ENCODE measurements around the gene ITGA2.
"Not testable (repeated sequence)": the region's sequence is repeated elsewhere in the genome, so short reads cannot be mapped to it uniquely, and the experiment has no call there.

The ITGA2 gene

GRCh38 chr5:52989025-52989780 lies at the start of gene ITGA2:
TSS of gene ITGA2 (plus strand) at chr5:52989352. CDS start at chr5:52989469, 117 bp downstream.
- H3K4me3 ChIP-seq (ENCODE audit: low read depth, low read length) = peak within 1 kb of the TSS; percentile 74
- no peak for DNase-seq (ENCODE audit: low read depth)

DNA sequence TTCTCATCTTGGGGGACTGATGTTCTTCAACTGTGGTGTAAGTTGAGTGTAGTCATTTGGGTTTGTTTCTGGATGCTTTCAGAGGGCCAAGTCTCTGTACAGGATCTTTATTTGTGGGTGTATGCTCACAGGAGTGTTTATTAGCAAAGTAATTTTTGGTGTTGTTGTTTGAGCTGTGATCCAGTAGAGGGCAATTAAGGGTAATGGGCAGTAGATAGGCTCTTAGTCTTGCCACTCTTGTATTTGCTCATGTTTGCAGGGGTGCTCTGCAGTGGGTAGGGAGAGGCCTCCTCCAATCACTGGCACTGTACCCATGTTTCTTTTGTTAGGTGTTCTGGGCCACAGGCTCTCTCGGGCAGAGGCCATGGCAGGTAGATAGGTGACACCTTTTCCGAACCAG lies 45.9 kb upstream of the ITGA2 start:
- no peak overlapping the region for H3K4me3 ChIP-seq (ENCODE audit: low read depth, low read length)
- DNase-seq (ENCODE audit: low read depth) = no peak

- DNase-seq (ENCODE audit: low read depth) = no peak
These were observed 45.3 kb upstream of the ITGA2 start for GRCh38 chr5:52943808-52944207.

DNA sequence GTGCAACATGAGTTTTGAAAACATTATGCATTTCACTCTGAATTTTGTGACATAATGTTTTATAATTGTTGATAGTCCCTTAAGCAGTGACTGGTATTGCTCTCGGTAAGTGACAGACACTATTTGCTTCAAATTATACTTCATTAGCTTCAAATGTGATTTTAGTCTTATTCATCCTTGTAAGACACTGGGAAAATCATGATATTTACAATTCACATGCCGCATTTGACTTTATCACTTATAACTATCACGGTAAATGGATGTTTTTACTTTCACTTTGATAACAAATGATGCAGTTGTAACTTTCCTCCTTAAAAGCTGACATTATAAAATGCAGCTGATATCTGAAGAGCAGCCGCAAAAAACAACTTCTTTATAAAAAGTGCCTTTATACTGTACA lies 44.1 kb upstream of the ITGA2 start:
- H3K4me3 ChIP-seq (ENCODE audit: low read depth, low read length) = peak overlapping the region; percentile 20

More at GRCh38 chr5:52943808-52944207, 45.3 kb upstream of the ITGA2 start:
- H3K4me3 ChIP-seq (ENCODE audit: low read depth, low read length) = no peak overlapping the region

DNA sequence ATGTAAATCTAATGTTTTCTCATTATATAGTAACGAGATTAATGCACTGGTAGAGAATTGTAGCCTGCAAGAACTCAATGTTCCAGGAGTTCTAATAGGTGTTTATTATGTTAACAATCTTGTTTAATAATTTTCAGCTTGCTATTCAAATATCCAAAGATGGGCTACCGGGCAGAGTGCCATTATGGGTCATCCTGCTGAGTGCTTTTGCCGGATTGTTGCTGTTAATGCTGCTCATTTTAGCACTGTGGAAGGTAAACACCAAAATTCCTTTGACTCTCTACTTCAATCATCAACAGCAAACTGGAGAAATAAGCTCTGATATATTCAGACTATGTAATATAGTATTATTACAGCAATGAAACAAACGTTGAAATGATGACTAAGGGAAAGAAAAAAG lies 41.9 kb upstream of the ITGA2 start:
- no peak for DNase-seq (ENCODE audit: low read depth)
- no peak overlapping the region for H3K4me3 ChIP-seq (ENCODE audit: low read depth, low read length)

More for the DNA sequence above, 44.1 kb upstream of the ITGA2 start:
- no peak for DNase-seq (ENCODE audit: low read depth)

DNA sequence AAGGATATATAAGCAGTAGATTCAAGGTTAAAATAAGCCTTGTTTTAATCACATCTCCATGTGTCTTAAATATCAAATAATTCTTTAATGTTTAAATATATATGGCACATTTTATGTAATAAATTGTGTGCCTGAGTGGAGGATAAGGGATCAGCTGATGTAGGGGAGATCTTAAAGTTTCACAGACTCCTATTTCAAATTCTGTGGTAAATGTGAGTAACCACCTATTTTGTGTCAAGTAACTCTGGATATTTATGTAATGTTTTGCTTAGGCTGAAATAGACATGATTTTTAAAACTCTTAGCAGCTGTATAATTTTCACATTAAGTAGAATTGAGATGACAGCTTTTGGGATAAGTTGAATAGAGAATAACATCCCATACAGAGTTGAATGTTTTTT lies 41.3 kb upstream of the ITGA2 start:
- DNase-seq (ENCODE audit: low read depth) = no peak
- H3K4me3 ChIP-seq (ENCODE audit: low read depth, low read length) = no peak overlapping the region

GRCh38 chr5:52948418-52949076 lies 40.6 kb upstream of the ITGA2 start:
- H3K4me3 ChIP-seq (ENCODE audit: low read depth, low read length) = no peak overlapping the region
- DNase-seq (ENCODE audit: low read depth) = peak; percentile 70

- no peak for DNase-seq (ENCODE audit: low read depth)
- no peak overlapping the region for H3K4me3 ChIP-seq (ENCODE audit: low read depth, low read length)
These were observed 38.5 kb upstream of the ITGA2 start for GRCh38 chr5:52950686-52951085.

GRCh38 chr5:52952483-52952882 lies 36.7 kb upstream of the ITGA2 start:
- no peak for DNase-seq (ENCODE audit: low read depth)
- H3K4me3 ChIP-seq (ENCODE audit: low read depth, low read length) = no peak overlapping the region

DNA sequence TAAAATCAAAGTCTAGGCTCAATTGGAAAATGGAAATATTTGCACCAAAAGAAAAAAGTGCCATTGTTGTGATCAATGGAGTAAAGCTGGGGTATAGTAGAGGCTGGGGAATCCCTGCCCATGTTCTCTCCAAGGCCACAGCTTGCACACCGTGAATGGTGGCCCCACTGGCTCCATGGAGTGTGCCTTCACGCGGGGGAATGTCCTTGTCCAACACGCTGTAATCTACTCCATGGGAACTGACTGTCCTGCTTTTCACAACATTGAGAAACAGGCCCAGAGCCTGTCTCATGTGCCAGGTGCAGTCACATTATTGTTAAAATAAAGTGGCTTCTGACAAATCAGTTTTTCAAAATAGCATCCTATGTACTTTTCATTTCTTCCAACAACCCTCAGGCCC lies 33.1 kb upstream of the ITGA2 start:
- no peak for DNase-seq (ENCODE audit: low read depth)
- H3K4me3 ChIP-seq (ENCODE audit: low read depth, low read length) = no peak overlapping the region

- DNase-seq (ENCODE audit: low read depth) = no peak
- H3K4me3 ChIP-seq (ENCODE audit: low read depth, low read length) = no peak overlapping the region
These were observed 32.0 kb upstream of the ITGA2 start for GRCh38 chr5:52956915-52957747.

GRCh38 chr5:52961274-52961681 lies 27.9 kb upstream of the ITGA2 start:
- no peak overlapping the region for H3K4me3 ChIP-seq (ENCODE audit: low read depth, low read length)
- no peak for DNase-seq (ENCODE audit: low read depth)

GRCh38 chr5:52963636-52964035 lies 25.5 kb upstream of the ITGA2 start:
- no peak overlapping the region for H3K4me3 ChIP-seq (ENCODE audit: low read depth, low read length)
- no peak for DNase-seq (ENCODE audit: low read depth)

DNA sequence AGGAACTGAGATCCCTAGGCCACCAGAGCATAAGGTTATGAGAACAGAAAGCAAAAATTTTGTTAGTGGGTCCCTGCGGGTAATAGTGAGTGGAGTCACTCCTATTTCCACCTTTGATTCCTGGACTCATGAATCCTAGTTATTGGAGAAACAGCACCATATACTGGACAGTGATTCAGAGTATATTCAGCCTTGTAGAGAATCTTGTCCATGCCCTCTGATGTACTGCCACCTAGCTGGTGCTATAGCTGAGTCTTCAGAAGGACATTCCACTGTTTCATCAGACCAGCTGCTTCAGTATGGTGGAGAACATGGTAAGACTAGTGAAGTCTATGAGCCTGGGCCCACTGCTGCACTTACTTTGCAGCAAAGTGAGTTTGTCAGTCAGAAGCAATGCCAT lies 25.0 kb upstream of the ITGA2 start:
- DNase-seq (ENCODE audit: low read depth) = no peak
- H3K4me3 ChIP-seq (ENCODE audit: low read depth, low read length) = no peak overlapping the region

DNA sequence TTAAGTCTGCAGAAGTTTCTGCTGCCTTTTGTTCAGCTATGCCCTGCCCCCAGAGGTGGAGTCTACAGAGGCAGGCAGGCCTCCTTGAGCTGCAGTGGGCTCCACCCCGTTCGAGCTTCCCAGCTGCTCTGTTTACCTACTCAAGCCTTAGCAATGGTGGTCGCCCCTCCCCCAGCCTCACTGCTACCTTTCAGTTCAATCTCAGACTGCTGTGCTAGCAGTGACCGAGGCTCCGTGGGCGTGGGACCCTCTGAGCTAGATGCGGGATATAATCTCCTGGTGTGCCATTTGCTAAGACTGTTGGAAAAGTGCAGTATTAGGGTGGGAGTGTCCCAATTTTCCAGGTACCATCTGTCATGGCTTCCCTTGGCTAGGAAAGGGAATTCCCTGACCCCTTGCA lies 13.0 kb upstream of the ITGA2 start:
- H3K4me3 ChIP-seq (ENCODE audit: low read depth, low read length); DNase-seq (ENCODE audit: low read depth): not testable (repeated sequence)

GRCh38 chr5:52977264-52977897 lies 11.8 kb upstream of the ITGA2 start:
- DNase-seq (ENCODE audit: low read depth) = no peak
- no peak overlapping the region for H3K4me3 ChIP-seq (ENCODE audit: low read depth, low read length)

DNA sequence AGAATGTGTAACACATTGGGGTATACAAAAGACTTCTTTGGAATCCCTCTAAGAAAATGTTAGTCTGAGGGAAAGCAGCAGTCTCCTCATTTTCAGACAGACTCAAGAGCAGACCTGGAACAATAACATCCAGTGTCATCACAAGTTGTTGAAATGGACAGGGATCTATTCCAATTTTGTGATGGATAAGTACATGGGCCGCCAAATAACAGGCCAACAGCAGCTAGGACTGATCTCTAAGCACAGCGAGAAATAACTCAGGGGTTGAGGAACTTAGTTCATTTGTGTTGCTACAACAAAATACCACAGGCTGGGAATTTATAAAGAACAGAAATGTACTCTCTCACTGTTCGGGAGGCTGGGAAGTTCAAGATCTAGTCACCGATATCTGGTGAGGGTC lies 7.6 kb upstream of the ITGA2 start:
- DNase-seq (ENCODE audit: low read depth) = no peak
- H3K4me3 ChIP-seq (ENCODE audit: low read depth, low read length) = no peak overlapping the region

- no peak for DNase-seq (ENCODE audit: low read depth)
- H3K4me3 ChIP-seq (ENCODE audit: low read depth, low read length) = no peak overlapping the region
These were observed 5.2 kb upstream of the ITGA2 start for GRCh38 chr5:52983731-52984636.

- no peak for DNase-seq (ENCODE audit: low read depth)
- H3K4me3 ChIP-seq (ENCODE audit: low read depth, low read length) = no peak overlapping the region
These were observed 3.8 kb upstream of the ITGA2 start for GRCh38 chr5:52985306-52985705.
